HEK293 (cell line): ENCODE measurements around the gene CACHD1.

Source experiments
- TRIM28 ChIP-seq: IDR thresholded peaks from 2 replicates; pipeline ENCODE4 v1.6.1; 2011; ENCODE audit warnings: low read length, control low read depth, borderline replicate concordance
- ZNF114 ChIP-seq: fragments of 450-650 bp; formaldehyde crosslinking; IDR thresholded peaks from 2 replicates; pipeline ENCODE4 v1.5.0; 2017; ENCODE audit warnings: missing biosample characterization, missing genetic modification characterization
- ZNF202 ChIP-seq: fragments of 450-650 bp; formaldehyde crosslinking; IDR thresholded peaks from 2 replicates; pipeline ENCODE4 v1.5.1; 2016; ENCODE audit warnings: missing biosample characterization, missing genetic modification characterization, borderline replicate concordance
- ZSCAN18 ChIP-seq: fragments of 450-650 bp; formaldehyde crosslinking; IDR thresholded peaks from 2 replicates; pipeline ENCODE4 v1.5.1; 2016; ENCODE audit warnings: missing biosample characterization, missing genetic modification characterization
- TF ChIP-seq, protein P1 (sequence below): fragments of 450-650 bp; formaldehyde crosslinking; IDR thresholded peaks from 2 replicates; pipeline ENCODE4 v1.5.1; 2016; ENCODE audit warnings: missing biosample characterization, missing genetic modification characterization
- TF ChIP-seq, protein P2 (sequence below): fragments of 450-650 bp; formaldehyde crosslinking; IDR thresholded peaks from 2 replicates; pipeline ENCODE4 v1.5.1; 2016; ENCODE audit warnings: missing biosample characterization, missing genetic modification characterization
- TF ChIP-seq, protein P3 (sequence below): fragments of 450-650 bp; IDR thresholded peaks from 2 replicates; pipeline ENCODE4 v1.5.1; 2018; ENCODE audit warnings: missing biosample characterization, missing genetic modification characterization

DNA sequence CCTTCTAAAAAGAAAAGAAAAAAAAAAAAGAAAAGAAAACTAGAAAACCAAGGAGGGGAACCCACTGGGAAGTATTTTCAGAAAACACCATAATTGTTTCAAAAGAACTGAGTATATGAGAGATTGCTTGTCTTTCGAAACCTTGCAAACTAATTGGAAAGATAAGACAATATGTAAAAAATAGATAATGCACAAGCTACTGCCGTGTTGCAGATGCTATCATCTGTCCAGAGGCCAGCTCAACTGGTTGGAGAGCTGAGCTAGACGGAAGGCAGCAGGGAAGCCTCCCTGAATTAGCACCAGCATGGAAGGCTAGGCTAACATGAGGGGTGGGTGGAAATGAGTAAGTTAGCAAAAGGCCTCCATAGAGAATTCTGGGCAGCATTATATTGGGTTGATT is 16.2 kb upstream of the CACHD1 start:
- TF ChIP-seq, protein P1, sequence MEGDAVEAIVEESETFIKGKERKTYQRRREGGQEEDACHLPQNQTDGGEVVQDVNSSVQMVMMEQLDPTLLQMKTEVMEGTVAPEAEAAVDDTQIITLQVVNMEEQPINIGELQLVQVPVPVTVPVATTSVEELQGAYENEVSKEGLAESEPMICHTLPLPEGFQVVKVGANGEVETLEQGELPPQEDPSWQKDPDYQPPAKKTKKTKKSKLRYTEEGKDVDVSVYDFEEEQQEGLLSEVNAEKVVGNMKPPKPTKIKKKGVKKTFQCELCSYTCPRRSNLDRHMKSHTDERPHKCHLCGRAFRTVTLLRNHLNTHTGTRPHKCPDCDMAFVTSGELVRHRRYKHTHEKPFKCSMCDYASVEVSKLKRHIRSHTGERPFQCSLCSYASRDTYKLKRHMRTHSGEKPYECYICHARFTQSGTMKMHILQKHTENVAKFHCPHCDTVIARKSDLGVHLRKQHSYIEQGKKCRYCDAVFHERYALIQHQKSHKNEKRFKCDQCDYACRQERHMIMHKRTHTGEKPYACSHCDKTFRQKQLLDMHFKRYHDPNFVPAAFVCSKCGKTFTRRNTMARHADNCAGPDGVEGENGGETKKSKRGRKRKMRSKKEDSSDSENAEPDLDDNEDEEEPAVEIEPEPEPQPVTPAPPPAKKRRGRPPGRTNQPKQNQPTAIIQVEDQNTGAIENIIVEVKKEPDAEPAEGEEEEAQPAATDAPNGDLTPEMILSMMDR (tag by site-specific recombination): no peak
- TF ChIP-seq, protein P2, sequence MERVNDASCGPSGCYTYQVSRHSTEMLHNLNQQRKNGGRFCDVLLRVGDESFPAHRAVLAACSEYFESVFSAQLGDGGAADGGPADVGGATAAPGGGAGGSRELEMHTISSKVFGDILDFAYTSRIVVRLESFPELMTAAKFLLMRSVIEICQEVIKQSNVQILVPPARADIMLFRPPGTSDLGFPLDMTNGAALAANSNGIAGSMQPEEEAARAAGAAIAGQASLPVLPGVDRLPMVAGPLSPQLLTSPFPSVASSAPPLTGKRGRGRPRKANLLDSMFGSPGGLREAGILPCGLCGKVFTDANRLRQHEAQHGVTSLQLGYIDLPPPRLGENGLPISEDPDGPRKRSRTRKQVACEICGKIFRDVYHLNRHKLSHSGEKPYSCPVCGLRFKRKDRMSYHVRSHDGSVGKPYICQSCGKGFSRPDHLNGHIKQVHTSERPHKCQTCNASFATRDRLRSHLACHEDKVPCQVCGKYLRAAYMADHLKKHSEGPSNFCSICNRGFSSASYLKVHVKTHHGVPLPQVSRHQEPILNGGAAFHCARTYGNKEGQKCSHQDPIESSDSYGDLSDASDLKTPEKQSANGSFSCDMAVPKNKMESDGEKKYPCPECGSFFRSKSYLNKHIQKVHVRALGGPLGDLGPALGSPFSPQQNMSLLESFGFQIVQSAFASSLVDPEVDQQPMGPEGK (tag by site-specific recombination): no peak
- TF ChIP-seq ZNF114 (tag by site-specific recombination) (no peak), ZNF202 (tag by site-specific recombination) (no peak), ZSCAN18 (tag by site-specific recombination) (no peak), TRIM28 (no peak)
- TF ChIP-seq, protein P3, sequence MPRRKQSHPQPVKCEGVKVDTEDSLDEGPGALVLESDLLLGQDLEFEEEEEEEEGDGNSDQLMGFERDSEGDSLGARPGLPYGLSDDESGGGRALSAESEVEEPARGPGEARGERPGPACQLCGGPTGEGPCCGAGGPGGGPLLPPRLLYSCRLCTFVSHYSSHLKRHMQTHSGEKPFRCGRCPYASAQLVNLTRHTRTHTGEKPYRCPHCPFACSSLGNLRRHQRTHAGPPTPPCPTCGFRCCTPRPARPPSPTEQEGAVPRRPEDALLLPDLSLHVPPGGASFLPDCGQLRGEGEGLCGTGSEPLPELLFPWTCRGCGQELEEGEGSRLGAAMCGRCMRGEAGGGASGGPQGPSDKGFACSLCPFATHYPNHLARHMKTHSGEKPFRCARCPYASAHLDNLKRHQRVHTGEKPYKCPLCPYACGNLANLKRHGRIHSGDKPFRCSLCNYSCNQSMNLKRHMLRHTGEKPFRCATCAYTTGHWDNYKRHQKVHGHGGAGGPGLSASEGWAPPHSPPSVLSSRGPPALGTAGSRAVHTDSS (tag by site-specific recombination): no peak
